Fibroblast of pulmonary artery (primary cell): ENCODE data around the gene CLOCK.

Experiments
- DNase-seq: peaks from one replicate; pipeline ENCODE4 v3.0.0-alpha.2; 2010; ENCODE audit warnings: low read depth
- H3K4me3 ChIP-seq: replicated peaks from 2 replicates; pipeline ENCODE4 v1.5.1; 2011; ENCODE audit warnings: low read depth, mild to moderate bottlenecking, control low read depth, low read length, moderate library complexity
- CTCF ChIP-seq: IDR thresholded peaks from 2 replicates; pipeline ENCODE4 v1.5.1; 2011; ENCODE audit warnings: mild to moderate bottlenecking, control low read depth, low read length, inconsistent platforms; ENCODE audit errors: missing control alignments

The CLOCK gene

GRCh38 chr4:55437823-55438222, 108.9 kb downstream of the CLOCK start:
- no peak overlapping the region for H3K4me3 ChIP-seq
- TF ChIP-seq CTCF: no peak
- no peak for DNase-seq

- no peak for TF ChIP-seq CTCF
- H3K4me3 ChIP-seq: no peak overlapping the region
- peak; percentile 27 for DNase-seq
Observed at GRCh38 chr4:55437356-55437796, 109.3 kb downstream of the CLOCK start.

- TF ChIP-seq CTCF: peak; percentile 45
- H3K4me3 ChIP-seq: no peak overlapping the region
- DNase-seq: peak; percentile 59
Observed at GRCh38 chr4:55435141-55435841, 111.4 kb downstream of the CLOCK start.

- no peak for DNase-seq
- no peak overlapping the region for H3K4me3 ChIP-seq
- no peak for TF ChIP-seq CTCF
Observed at GRCh38 chr4:55431710-55432336, 114.9 kb downstream of the CLOCK start.

- DNase-seq: no peak
- TF ChIP-seq CTCF: no peak
- no peak overlapping the region for H3K4me3 ChIP-seq
Observed at GRCh38 chr4:55424791-55425190, 121.9 kb downstream of the CLOCK start.

GRCh38 chr4:55416176-55416575, 130.5 kb downstream of the CLOCK start:
- no peak for DNase-seq
- no peak overlapping the region for H3K4me3 ChIP-seq
- TF ChIP-seq CTCF: no peak
